HEK293T (cell line): ENCODE data around the gene KCNN3.
A peak's percentile ranks its signal among the peaks of the same experiment; 100 is the strongest.
"Not testable (repeated sequence)": the region's sequence is repeated elsewhere in the genome, so short reads cannot be mapped to it uniquely, and the experiment has no call there.

Experiments
- CTCF ChIA-PET: fragments of 350-600 bp; formaldehyde crosslinking; extraction: SDS; loops from one replicate; lab custom pipeline; 2021; ENCODE audit warnings: antibody characterized with exemption, inconsistent platforms; lab: Yijun Ruan, JAX
- POLR2A ChIA-PET: fragments of 350-600 bp; formaldehyde crosslinking; extraction: SDS; loops from one replicate; lab custom pipeline; 2020; ENCODE audit warnings: antibody characterized with exemption, inconsistent platforms; lab: Yijun Ruan, JAX
- DNase-seq: peaks from one replicate; pipeline ENCODE4 v3.0.0; 2012; ENCODE audit warnings: mixed read lengths; ENCODE audit errors: extremely low spot score
- BHLHE40 ChIP-seq: fragments of 450-650 bp; IDR thresholded peaks from 2 replicates; pipeline ENCODE4 v1.6.1; 2016; ENCODE audit warnings: mild to moderate bottlenecking, moderate library complexity, borderline replicate concordance
- CTBP1 ChIP-seq: fragments of 450-650 bp; IDR thresholded peaks from 2 replicates; pipeline ENCODE4 v1.6.1; 2016; ENCODE audit warnings: borderline replicate concordance
- ELF4 ChIP-seq: fragments of 450-650 bp; IDR thresholded peaks from 2 replicates; pipeline ENCODE4 v1.6.1; 2017; ENCODE audit warnings: antibody characterized with exemption
- FOXA1 ChIP-seq: fragments of 450-650 bp; IDR thresholded peaks from 2 replicates; pipeline ENCODE4 v1.6.1; 2016; ENCODE audit warnings: mild to moderate bottlenecking
- FOXK2 ChIP-seq: fragments of 450-650 bp; IDR thresholded peaks from 2 replicates; pipeline ENCODE4 v1.6.1; 2016; ENCODE audit warnings: mild to moderate bottlenecking
- FOXM1 ChIP-seq: fragments of 450-650 bp; IDR thresholded peaks from 2 replicates; pipeline ENCODE4 v1.6.1; 2017; ENCODE audit warnings: mild to moderate bottlenecking, borderline replicate concordance
- HDGF ChIP-seq: fragments of 450-650 bp; IDR thresholded peaks from 2 replicates; pipeline ENCODE4 v1.6.1; 2017; ENCODE audit warnings: antibody characterized with exemption, borderline replicate concordance
- L3MBTL2 ChIP-seq: fragments of 450-650 bp; conservative IDR thresholded peaks from 2 replicates; pipeline ENCODE4 v1.6.1; 2016; ENCODE audit warnings: mild to moderate bottlenecking
- LEF1 ChIP-seq: fragments of 450-650 bp; IDR thresholded peaks from 2 replicates; pipeline ENCODE4 v1.6.1; 2017; ENCODE audit warnings: mild to moderate bottlenecking, borderline replicate concordance
- NFRKB ChIP-seq: fragments of 450-650 bp; IDR thresholded peaks from 2 replicates; pipeline ENCODE4 v1.6.1; 2016; ENCODE audit warnings: mild to moderate bottlenecking, moderate library complexity
- SP1 ChIP-seq: fragments of 450-650 bp; IDR thresholded peaks from 2 replicates; pipeline ENCODE4 v1.6.1; 2017
- SUZ12 ChIP-seq: fragments of 450-650 bp; IDR thresholded peaks from 2 replicates; pipeline ENCODE4 v1.6.1; 2016; ENCODE audit warnings: mild to moderate bottlenecking
- TARDBP ChIP-seq: fragments of 450-650 bp; IDR thresholded peaks from 2 replicates; pipeline ENCODE4 v1.6.1; 2016
- ZNF384 ChIP-seq: fragments of 450-650 bp; IDR thresholded peaks from 2 replicates; pipeline ENCODE4 v1.6.1; 2016
- TF ChIP-seq, protein P1 (sequence below): fragments of 450-650 bp; IDR thresholded peaks from 2 replicates; pipeline ENCODE4 v1.6.1; 2016

The KCNN3 gene

DNA sequence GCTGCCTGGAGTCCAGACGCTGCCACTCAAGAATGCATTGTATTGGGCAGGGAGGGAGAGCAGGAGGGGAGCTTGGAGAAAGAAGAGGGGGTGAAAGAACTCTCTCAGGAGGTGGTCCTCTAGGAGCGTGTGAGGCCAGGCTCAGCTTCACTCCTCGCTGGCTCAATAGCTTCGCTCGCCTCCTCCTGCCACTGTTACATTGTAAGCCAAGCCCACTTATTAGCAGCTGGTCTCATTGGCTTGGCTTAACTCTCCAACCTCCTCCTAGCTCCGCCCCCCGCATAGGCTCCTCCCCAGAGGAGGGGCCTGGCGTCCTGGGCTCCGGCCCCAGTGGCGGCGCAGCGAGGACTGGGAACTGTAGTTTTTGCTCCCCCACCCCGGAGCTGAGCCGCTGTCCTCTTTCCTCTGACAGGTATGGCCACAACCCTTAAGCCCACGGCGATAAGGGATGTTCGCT, at the start of gene KCNN3:
KCNN3 (minus strand) TSS at position 167 of the 457 bp plus-strand sequence. CDS start 317 bp downstream, outside the sequence.
- peak; percentile 100 for DNase-seq
- TF ChIP-seq HDGF, result peak; percentile 48; the same call in 1 of the 2 replicates
- no peak for TF ChIP-seq SP1
- POLR2A ChIA-PET, result interaction anchor here (0.6 to 1.4 kb wide), 8 partner anchors 8 to 535 kb away, joined by 3 to 5 read pairs (median 3); no protein-coding TSS in a partner anchor
- CTCF ChIA-PET, result interaction anchor here (0.6 to 1.4 kb wide), 2 partner anchors 8 to 308 kb away, joined by 3 read pairs; no protein-coding TSS in a partner anchor

DNA sequence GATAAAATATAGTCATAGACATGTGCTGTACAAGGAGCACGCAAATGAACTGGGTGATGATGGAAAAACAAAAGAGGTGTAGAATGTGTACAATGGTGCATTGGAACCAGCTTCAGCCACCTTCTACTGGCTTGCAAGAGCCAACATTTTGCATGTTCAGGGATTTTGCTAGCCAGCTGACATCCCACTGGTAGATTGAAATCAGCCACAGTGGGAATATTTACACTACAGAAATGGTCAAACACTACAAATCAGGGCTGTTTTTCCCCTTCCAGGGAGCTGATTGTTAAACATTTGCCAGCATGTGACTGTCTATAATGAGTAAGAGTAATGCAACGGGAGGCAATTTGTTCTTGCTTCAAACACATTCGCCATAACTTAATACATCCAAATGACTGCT, 43.2 kb upstream of the KCNN3 start:
- no peak for DNase-seq
- POLR2A ChIA-PET, result interaction anchor here (0.8 kb wide), 1 partner anchor 22 kb away, joined by 3 read pairs; no protein-coding TSS in a partner anchor
- TF ChIP-seq SP1 (no peak), L3MBTL2 (no peak), CTBP1 (no peak), NFRKB (no peak), FOXM1 (no peak)
- CTCF ChIA-PET, result no interaction called here

DNA sequence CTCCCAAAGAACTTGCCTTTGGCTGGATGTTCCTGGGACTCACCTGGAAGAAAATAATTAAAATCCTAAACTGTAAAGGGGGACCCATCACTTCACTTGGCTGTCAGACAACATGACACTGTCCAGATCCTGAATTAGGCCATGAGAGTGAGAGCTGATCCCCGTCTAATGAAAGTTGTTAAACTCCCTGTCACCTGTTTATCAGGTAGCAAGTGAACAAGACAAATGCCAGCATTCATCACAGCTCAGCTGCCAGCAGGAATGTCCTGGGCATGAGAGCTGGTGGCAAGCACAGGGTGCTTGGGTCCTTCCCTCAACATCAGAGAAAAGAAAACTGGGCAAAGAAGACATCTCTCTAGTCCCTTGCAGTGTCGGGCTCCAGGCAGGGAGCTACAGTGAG, 42.7 kb upstream of the KCNN3 start:
- CTCF ChIA-PET, result interaction anchor here (0.6 kb wide), 1 partner anchor 324 kb away, joined by 3 read pairs; no protein-coding TSS in a partner anchor
- POLR2A ChIA-PET, result interaction anchor here (0.8 to 1.3 kb wide), 2 partner anchors 9 to 23 kb away, joined by 3 to 4 read pairs; no protein-coding TSS in a partner anchor
- DNase-seq, result no peak
- TF ChIP-seq FOXK2, result no peak
- no peak for TF ChIP-seq FOXM1
- no peak for TF ChIP-seq FOXA1
- TF ChIP-seq L3MBTL2, result no peak
- no peak for TF ChIP-seq BHLHE40
- no peak for TF ChIP-seq SP1
- no peak for TF ChIP-seq ELF4
- TF ChIP-seq HDGF, result no peak
- TF ChIP-seq NFRKB, result no peak

DNA sequence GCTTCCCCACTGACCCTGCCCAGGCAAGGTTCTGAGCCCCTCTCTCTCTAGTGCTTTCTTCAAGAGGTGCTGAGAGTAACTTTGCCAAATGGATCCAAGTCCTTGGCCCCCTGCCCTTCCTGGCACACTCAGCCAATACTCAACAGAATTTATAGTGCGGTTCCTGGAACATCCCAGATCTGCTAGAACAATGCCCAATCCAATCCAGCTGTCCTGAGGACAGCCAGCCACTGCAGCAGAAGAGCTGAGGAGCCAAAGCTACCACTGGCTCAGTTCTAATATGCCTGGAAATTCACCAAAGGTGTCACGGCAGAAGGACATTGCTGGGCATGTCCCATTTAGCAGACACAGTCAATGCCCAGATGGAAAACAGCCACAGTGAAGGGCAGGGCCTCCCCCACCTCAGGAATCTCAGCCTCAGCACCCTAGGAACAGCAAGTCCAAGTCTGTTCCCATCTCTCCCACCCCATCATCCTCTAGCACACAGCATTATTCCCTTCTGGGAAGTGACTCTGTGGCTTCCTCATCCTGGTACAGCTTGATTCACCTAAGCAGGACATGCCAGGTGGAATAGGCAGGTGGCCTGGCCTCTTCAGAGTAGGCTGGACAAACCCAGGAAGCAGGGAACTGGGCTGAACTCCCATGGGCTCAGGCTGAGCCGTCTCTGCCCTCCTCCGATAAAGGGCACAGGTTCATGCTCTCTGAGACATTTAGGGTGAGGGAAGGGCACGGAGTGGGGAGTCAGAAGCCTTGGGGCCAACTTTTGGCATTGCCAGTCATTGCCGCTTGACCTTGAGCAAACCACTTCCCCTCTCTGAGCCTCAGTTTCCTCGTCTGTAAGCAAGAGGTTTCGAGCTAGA, 41.8 kb upstream of the KCNN3 start:
- DNase-seq, result no peak
- TF ChIP-seq ELF4 (no peak), SUZ12 (no peak), L3MBTL2 (no peak), LEF1 (no peak), HDGF (no peak), FOXM1 (no peak), FOXK2 (no peak), TARDBP (no peak), FOXA1 (no peak)
- TF ChIP-seq, protein P1, sequence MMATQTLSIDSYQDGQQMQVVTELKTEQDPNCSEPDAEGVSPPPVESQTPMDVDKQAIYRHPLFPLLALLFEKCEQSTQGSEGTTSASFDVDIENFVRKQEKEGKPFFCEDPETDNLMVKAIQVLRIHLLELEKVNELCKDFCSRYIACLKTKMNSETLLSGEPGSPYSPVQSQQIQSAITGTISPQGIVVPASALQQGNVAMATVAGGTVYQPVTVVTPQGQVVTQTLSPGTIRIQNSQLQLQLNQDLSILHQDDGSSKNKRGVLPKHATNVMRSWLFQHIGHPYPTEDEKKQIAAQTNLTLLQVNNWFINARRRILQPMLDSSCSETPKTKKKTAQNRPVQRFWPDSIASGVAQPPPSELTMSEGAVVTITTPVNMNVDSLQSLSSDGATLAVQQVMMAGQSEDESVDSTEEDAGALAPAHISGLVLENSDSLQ, result no peak
- ChIA-PET CTCF (interaction anchor here (0.6 kb wide), 1 partner anchor 323 kb away, joined by 3 read pairs; no protein-coding TSS in a partner anchor), POLR2A (interaction anchor here (0.8 to 1.3 kb wide), 2 partner anchors 10 to 23 kb away, joined by 3 to 4 read pairs; no protein-coding TSS in a partner anchor)

GRCh38 chr1:154910851-154911250, 40.8 kb upstream of the KCNN3 start:
- ChIA-PET POLR2A (no interaction called here), CTCF (no interaction called here)
- TF ChIP-seq FOXK2, result no peak
- TF ChIP-seq L3MBTL2, result no peak
- TF ChIP-seq, protein P1, result no peak
- TF ChIP-seq LEF1, result no peak
- TF ChIP-seq SUZ12, result no peak
- TF ChIP-seq TARDBP, result no peak
- TF ChIP-seq SP1, result no peak
- no peak for TF ChIP-seq FOXM1
- no peak for TF ChIP-seq NFRKB
- TF ChIP-seq CTBP1, result no peak
- TF ChIP-seq ZNF384, result no peak
- TF ChIP-seq BHLHE40, result no peak
- TF ChIP-seq ELF4, result no peak
- DNase-seq, result no peak

- POLR2A ChIA-PET, result no interaction called here
- no peak for DNase-seq
- TF ChIP-seq SUZ12 (no peak), FOXM1 (no peak)
- CTCF ChIA-PET, result interaction anchor here (0.6 kb wide), 1 partner anchor 47 kb away, joined by 4 read pairs; the partner anchor contains the start of gene PBXIP1
Observed at GRCh38 chr1:154908937-154909336, 38.9 kb upstream of the KCNN3 start.

GRCh38 chr1:154908129-154908528, 38.0 kb upstream of the KCNN3 start:
- CTCF ChIA-PET, POLR2A ChIA-PET, DNase-seq: not testable (repeated sequence)
